ENCODE measurements around the gene VGLL3.
"Not testable (repeated sequence)": the region's sequence is repeated elsewhere in the genome, so short reads cannot be mapped to it uniquely, and the experiment has no call there.

VGLL3 gene, protein sequence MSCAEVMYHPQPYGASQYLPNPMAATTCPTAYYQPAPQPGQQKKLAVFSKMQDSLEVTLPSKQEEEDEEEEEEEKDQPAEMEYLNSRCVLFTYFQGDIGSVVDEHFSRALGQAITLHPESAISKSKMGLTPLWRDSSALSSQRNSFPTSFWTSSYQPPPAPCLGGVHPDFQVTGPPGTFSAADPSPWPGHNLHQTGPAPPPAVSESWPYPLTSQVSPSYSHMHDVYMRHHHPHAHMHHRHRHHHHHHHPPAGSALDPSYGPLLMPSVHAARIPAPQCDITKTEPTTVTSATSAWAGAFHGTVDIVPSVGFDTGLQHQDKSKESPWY

DNA sequence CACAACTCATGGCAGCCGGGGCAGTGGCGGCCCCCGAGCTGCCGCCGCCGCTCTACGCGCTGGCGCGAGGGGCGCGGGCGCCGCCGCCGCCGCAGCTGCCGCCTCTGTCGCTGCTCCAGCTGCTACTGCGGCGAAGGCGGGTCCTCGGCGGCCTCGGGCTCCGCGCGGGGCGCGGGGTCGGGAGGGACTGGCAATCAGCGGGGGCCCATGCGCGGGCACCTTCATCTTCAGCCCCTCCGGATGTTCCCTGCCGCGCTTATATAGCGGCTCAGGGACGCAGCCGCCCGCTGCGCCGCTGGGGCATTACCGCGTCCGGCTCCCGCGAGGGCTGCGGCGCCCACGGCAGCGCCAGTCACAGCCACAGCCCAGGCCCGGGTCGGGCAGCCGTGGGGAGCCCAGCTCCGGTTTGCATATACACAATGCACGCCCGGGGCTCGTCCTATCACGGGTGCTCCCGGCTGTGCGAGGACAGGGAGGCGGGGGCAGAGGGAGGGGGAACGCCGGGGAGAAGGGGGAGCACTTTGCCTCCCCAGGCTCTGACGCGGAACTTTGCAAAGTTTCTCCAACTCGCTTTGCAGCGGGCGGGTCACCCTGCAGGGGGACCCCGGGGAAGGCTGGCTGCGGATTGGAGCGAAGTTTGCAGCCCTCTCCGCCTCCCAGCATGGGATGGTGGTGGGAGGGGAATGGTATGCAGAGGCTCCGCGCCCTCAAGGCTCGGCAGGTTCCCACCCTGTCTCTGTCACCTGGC lies at the start of gene VGLL3:
Gene VGLL3 (minus strand): TSS at position 416 of the 748 bp plus-strand sequence. CDS start 406 bp downstream, at position 10.
- Histone ChIP-seq H3K9me3 (ENCODE audit: low read length) (no peaks in the 10 kb centered on the region), H3K27ac (ENCODE audit: low read depth, low read length) (peak within 1 kb of the TSS; percentile 79), H3K9ac (ENCODE audit: low read length) (peak within 1 kb of the TSS; percentile 77), H3K27me3 (ENCODE audit: control insufficient read depth in 1 of 2, insufficient read depth in 2 of 2, low read length in 2 of 2) (no peaks in the 10 kb centered on the region), H3K36me3 (ENCODE audit: insufficient read depth, low read length) (no peaks in the 10 kb centered on the region), H3K4me1 (ENCODE audit: insufficient read depth, low read length) (peaks cover 17% of the 10 kb centered on the region), H3K4me3 (ENCODE audit: low read depth in 1 of 2, low read length in 2 of 2) (peak within 1 kb of the TSS; percentile 66 to 68)

DNA sequence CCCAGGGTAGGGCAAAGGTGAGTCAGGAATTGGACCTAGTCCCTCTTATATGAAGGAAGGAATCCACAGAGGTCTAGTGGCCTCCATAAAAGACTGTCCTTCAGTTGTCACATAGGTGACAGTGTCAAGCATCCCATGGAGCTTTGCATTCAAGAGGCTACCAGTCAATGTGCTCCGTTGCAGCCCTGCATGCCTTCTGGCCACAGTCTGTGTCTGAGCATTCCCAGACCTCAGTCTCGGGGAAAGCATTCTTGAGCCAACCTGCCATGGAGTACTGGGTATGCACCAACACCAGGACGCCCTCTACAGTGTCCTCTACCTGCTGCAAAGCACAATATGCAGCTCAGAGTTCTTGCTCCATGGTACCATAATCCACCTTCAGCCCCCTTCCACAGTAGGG lies 46.7 kb upstream of the VGLL3 start:
- Histone ChIP-seq H3K9ac (ENCODE audit: low read length) (no peak overlapping the region), H3K4me1 (ENCODE audit: insufficient read depth, low read length) (no peaks in the 10 kb centered on the region), H3K27me3 (ENCODE audit: control insufficient read depth in 1 of 2, insufficient read depth in 2 of 2, low read length in 2 of 2) (no peaks in the 10 kb centered on the region), H3K9me3 (ENCODE audit: low read length) (no peaks in the 10 kb centered on the region), H3K4me3 (ENCODE audit: low read depth in 1 of 2, low read length in 2 of 2) (no peak overlapping the region), H3K36me3 (ENCODE audit: insufficient read depth, low read length) (no peaks in the 10 kb centered on the region), H3K27ac (ENCODE audit: low read depth, low read length) (no peak overlapping the region)

DNA sequence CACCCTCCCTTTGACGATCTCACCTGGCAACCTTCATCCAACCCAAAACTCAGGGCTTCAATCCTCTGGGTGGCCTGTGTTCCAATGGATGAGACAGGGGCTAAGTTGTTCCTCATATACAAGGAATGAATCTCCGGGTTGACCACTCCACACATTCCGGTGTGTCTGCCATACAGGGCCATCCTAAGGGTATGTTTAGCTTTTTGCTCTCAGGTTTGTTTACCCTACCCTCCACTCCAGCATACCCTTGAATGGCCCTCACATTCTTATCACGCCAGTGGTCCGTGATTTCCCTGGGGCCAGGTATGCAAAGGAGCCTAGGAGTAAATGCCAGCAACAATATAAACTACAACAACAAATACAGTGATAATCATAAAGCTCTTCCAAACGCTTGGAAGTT lies 45.7 kb upstream of the VGLL3 start:
- no peaks in the 10 kb centered on the region for H3K4me1 ChIP-seq (ENCODE audit: insufficient read depth, low read length)
- no peak overlapping the region for H3K4me3 ChIP-seq (ENCODE audit: low read depth in 1 of 2, low read length in 2 of 2)
- no peak overlapping the region for H3K27ac ChIP-seq (ENCODE audit: low read depth, low read length)
- no peaks in the 10 kb centered on the region for H3K27me3 ChIP-seq (ENCODE audit: control insufficient read depth in 1 of 2, insufficient read depth in 2 of 2, low read length in 2 of 2)
- no peaks in the 10 kb centered on the region for H3K9me3 ChIP-seq (ENCODE audit: low read length)
- H3K9ac ChIP-seq (ENCODE audit: low read length): no peak overlapping the region
- H3K36me3 ChIP-seq (ENCODE audit: insufficient read depth, low read length): no peaks in the 10 kb centered on the region

DNA sequence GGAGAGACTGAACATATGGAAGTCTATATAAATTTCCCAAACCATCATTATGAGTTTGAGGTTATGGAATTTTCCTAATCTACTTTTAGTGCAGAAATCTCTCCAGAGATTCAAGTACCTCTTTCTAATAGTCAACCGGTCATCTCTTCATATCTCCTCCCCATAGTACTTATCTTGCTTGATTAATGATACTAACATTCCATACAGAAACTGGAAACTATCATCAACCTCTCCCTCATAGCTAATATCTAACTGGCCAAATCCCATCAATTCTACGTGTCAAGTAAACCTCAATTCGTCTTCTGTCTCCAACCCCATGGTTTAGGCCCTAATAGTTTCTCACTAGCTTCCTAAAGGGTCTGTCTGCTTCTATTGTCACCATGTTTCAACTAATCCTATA lies 44.4 kb upstream of the VGLL3 start:
- Histone ChIP-seq H3K9ac (ENCODE audit: low read length) (no peak overlapping the region), H3K36me3 (ENCODE audit: insufficient read depth, low read length) (no peaks in the 10 kb centered on the region), H3K27me3 (ENCODE audit: control insufficient read depth in 1 of 2, insufficient read depth in 2 of 2, low read length in 2 of 2) (no peaks in the 10 kb centered on the region), H3K4me1 (ENCODE audit: insufficient read depth, low read length) (no peaks in the 10 kb centered on the region), H3K4me3 (ENCODE audit: low read depth in 1 of 2, low read length in 2 of 2) (no peak overlapping the region), H3K27ac (ENCODE audit: low read depth, low read length) (no peak overlapping the region), H3K9me3 (ENCODE audit: low read length) (no peaks in the 10 kb centered on the region)

DNA sequence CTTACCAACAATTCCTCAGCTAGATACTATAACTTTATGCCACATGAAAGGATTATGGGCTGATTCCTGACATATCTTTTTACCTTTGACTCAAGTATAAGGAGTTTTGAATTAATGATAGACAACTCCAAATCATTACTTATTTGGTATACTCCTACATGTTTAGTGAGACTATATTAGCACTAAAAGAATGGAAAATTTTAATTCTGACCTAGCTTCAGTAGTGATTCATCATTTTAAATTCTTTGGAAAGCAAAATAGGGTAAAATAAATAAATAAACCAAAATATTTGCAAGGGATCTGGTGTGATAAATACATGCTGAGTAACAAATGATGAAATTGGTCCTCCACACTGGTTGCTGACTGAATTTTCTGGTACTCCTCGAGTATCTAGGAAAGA lies 42.3 kb upstream of the VGLL3 start:
- Histone ChIP-seq H3K4me1 (ENCODE audit: insufficient read depth, low read length) (no peaks in the 10 kb centered on the region), H3K9ac (ENCODE audit: low read length) (no peak overlapping the region), H3K27me3 (ENCODE audit: control insufficient read depth in 1 of 2, insufficient read depth in 2 of 2, low read length in 2 of 2) (no peaks in the 10 kb centered on the region), H3K9me3 (ENCODE audit: low read length) (no peaks in the 10 kb centered on the region), H3K4me3 (ENCODE audit: low read depth in 1 of 2, low read length in 2 of 2) (no peak overlapping the region), H3K36me3 (ENCODE audit: insufficient read depth, low read length) (no peaks in the 10 kb centered on the region), H3K27ac (ENCODE audit: low read depth, low read length) (no peak overlapping the region)

DNA sequence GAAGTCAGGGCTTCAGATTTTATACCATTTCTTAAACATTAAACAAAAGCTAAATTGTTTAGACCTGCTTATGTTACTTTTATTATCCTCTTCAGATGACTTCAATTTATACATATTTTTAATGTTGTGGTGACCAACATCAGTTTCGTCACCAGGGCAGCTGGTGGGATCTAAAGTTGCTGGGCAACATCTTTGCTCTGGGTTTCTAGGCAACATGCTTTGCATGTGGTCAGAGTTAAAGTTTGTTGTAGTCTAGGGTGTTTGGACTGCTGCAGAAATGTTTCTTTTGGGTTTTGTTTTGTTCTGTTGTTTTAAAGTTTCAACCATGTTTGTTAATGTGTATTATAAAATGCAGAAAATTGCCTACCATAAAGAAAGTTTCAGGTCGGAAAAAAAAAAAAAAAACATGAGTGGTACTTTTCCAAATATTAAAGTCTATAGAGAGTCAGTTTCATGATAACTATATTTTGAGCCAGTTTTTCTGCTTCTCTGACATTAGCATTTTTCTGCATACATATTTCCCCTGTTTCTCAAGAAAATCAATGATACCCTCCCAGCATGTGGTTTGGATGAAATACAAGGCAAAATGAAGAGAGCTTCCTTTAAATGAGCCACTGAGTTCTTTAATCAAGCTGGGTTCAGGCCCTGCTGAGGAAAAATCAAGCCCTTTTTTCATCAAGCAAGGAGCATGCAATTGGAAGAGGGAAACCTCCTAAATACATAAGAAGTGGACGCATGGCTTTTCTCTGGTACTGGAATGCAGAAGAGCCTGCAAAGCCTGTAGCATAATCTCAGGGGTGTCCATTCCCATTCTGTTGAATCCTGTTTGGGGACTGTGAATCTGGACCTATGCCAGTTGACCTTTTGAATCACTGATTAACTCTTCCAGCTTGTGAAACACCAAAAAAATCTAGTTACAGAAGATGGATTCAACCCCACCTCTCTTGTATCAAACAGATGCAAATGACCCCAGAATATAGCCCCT lies 35.0 kb upstream of the VGLL3 start:
- no peaks in the 10 kb centered on the region for H3K4me1 ChIP-seq (ENCODE audit: insufficient read depth, low read length)
- H3K27ac ChIP-seq (ENCODE audit: low read depth, low read length): no peak overlapping the region
- no peak overlapping the region for H3K9ac ChIP-seq (ENCODE audit: low read length)
- no peak overlapping the region for H3K4me3 ChIP-seq (ENCODE audit: low read depth in 1 of 2, low read length in 2 of 2)
- no peaks in the 10 kb centered on the region for H3K36me3 ChIP-seq (ENCODE audit: insufficient read depth, low read length)
- H3K9me3 ChIP-seq (ENCODE audit: low read length): no peaks in the 10 kb centered on the region
- no peaks in the 10 kb centered on the region for H3K27me3 ChIP-seq (ENCODE audit: control insufficient read depth in 1 of 2, insufficient read depth in 2 of 2, low read length in 2 of 2)

DNA sequence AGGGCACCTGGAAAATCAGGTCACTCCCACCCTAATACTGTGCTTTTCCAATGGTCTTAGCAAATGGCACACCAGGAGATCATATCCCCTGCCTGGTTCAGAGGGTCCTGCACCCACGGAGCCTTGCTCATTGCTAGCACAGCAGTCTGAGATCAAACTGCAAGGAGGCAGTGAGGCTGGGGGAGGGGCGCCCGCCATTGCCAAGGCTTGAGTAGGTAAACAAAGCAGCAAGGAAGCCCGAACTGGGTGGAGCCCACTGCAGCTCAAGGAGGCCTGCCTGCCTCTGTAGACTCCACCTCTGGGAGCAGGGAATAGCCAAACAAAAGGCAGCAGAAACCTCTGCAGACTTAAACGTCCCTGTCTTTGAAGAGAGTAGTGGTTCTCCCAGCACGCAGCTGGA lies 26.4 kb upstream of the VGLL3 start:
- H3K36me3 ChIP-seq (ENCODE audit: insufficient read depth, low read length); H3K4me1 ChIP-seq (ENCODE audit: insufficient read depth, low read length); H3K9me3 ChIP-seq (ENCODE audit: low read length); H3K9ac ChIP-seq (ENCODE audit: low read length); H3K27ac ChIP-seq (ENCODE audit: low read depth, low read length); H3K27me3 ChIP-seq (ENCODE audit: control insufficient read depth in 1 of 2, insufficient read depth in 2 of 2, low read length in 2 of 2); H3K4me3 ChIP-seq (ENCODE audit: low read depth in 1 of 2, low read length in 2 of 2): not testable (repeated sequence)

DNA sequence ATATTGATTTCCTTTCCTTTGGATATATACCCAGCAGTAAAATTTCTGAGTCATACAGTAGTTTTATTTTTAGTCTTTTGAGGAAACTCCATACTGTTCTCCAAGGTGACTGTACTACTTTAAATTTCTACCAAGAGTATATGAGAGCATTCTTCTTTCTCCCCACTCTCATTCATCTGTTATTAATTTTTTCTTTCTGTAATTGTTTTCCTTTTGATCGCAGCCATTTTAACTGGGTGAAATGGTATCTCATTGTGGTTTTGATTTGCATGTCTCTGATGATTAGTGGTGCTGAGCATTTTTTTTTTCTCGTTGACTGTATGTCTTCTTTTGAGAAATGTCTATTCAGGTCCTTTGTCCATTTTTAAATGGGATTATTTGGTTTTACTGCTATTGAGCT lies 18.3 kb upstream of the VGLL3 start:
- H3K4me1 ChIP-seq (ENCODE audit: insufficient read depth, low read length): no peaks in the 10 kb centered on the region
- no peaks in the 10 kb centered on the region for H3K27me3 ChIP-seq (ENCODE audit: control insufficient read depth in 1 of 2, insufficient read depth in 2 of 2, low read length in 2 of 2)
- H3K36me3 ChIP-seq (ENCODE audit: insufficient read depth, low read length): no peaks in the 10 kb centered on the region
- H3K4me3 ChIP-seq (ENCODE audit: low read depth in 1 of 2, low read length in 2 of 2): no peak overlapping the region
- H3K9ac ChIP-seq (ENCODE audit: low read length): no peak overlapping the region
- no peak overlapping the region for H3K27ac ChIP-seq (ENCODE audit: low read depth, low read length)
- no peaks in the 10 kb centered on the region for H3K9me3 ChIP-seq (ENCODE audit: low read length)

DNA sequence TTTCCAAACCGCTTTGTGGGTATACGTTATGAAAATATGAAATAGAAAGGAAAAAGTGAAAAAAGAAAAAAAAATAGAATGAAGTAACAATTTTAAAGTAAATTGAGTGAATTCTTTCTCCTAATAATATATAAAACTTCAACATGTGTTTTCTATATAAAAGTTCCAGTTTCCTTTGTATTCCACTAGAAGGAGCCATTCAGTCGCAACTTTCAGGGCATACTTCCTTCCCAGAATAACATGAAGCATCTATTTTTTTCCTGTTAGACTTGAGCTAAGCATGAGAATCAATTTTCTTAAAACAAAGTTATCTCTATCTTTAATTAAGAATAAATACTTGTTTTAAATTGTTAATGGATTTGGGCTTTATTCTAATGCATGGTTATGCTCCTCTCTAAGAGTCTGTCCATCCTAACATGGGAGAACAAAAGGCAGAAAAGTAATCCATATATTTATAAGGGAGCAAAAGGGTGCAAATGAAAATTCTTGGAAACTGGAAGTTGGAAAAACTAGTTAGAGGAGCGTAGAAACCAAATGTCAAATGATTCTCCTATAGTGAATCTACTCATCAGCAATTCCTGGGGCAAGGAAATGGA lies 16.0 kb upstream of the VGLL3 start:
- H3K36me3 ChIP-seq (ENCODE audit: insufficient read depth, low read length): no peaks in the 10 kb centered on the region
- H3K9ac ChIP-seq (ENCODE audit: low read length): no peak overlapping the region
- H3K9me3 ChIP-seq (ENCODE audit: low read length): no peaks in the 10 kb centered on the region
- H3K4me1 ChIP-seq (ENCODE audit: insufficient read depth, low read length): no peaks in the 10 kb centered on the region
- no peak overlapping the region for H3K4me3 ChIP-seq (ENCODE audit: low read depth in 1 of 2, low read length in 2 of 2)
- H3K27me3 ChIP-seq (ENCODE audit: control insufficient read depth in 1 of 2, insufficient read depth in 2 of 2, low read length in 2 of 2): no peaks in the 10 kb centered on the region
- H3K27ac ChIP-seq (ENCODE audit: low read depth, low read length): no peak overlapping the region

DNA sequence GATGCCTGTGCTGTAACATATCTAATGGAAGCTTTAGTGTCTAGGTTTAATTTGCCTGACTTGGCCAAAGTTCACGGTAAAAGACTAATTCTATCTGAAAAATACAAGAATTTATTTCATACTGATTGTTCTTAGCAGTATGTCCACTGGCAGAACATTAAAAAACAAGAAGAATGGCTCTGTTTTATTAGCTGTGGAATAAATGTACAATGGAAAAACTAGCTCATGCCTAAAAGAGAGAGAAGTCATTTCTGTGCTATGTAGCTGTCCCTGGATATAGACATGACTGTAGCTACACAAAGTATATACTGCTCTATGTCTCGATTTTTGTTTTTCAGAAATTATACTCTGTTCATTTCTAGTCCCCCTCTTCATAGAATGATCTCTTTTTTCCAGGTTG lies 13.9 kb upstream of the VGLL3 start:
- Histone ChIP-seq H3K27ac (ENCODE audit: low read depth, low read length) (no peak overlapping the region), H3K9ac (ENCODE audit: low read length) (no peak overlapping the region), H3K4me3 (ENCODE audit: low read depth in 1 of 2, low read length in 2 of 2) (no peak overlapping the region), H3K27me3 (ENCODE audit: control insufficient read depth in 1 of 2, insufficient read depth in 2 of 2, low read length in 2 of 2) (no peaks in the 10 kb centered on the region), H3K4me1 (ENCODE audit: insufficient read depth, low read length) (no peaks in the 10 kb centered on the region), H3K36me3 (ENCODE audit: insufficient read depth, low read length) (no peaks in the 10 kb centered on the region), H3K9me3 (ENCODE audit: low read length) (no peaks in the 10 kb centered on the region)

DNA sequence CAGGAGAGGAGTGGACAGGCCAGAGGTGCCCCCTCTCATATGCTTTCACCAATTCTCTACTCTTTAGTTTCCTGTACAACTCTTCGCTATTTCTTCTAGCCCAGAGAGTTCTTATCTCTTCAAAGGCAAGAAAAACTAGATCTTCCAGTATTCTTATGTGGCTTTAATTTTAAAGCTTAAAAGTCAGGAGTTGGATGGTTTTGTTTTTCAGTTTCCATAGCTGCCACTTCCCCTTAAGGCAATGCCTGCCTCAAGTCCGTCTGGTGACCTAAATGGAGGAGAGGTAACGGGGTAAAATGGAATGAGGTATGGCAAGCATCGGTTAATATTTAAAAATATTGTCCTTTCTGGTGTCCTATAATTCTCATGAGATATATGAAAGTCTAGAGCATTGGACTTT lies 11.4 kb upstream of the VGLL3 start:
- no peak overlapping the region for H3K4me3 ChIP-seq (ENCODE audit: low read depth in 1 of 2, low read length in 2 of 2)
- no peak overlapping the region for H3K27ac ChIP-seq (ENCODE audit: low read depth, low read length)
- no peaks in the 10 kb centered on the region for H3K9me3 ChIP-seq (ENCODE audit: low read length)
- H3K9ac ChIP-seq (ENCODE audit: low read length): no peak overlapping the region
- no peaks in the 10 kb centered on the region for H3K27me3 ChIP-seq (ENCODE audit: control insufficient read depth in 1 of 2, insufficient read depth in 2 of 2, low read length in 2 of 2)
- no peaks in the 10 kb centered on the region for H3K36me3 ChIP-seq (ENCODE audit: insufficient read depth, low read length)
- H3K4me1 ChIP-seq (ENCODE audit: insufficient read depth, low read length): no peaks in the 10 kb centered on the region

Measured in muscle layer of colon (tissue), 2 donors.